Astrocyte (in vitro differentiated cells and primary cell): ENCODE results near the gene PCNX1.

Experiments
- CTCF ChIP-seq: IDR thresholded peaks from 2 replicates; pipeline ENCODE4 v1.5.1; 2011; ENCODE audit warnings: low read depth, mild to moderate bottlenecking, inconsistent platforms, low read length, moderate library complexity; ENCODE audit not compliant: insufficient read depth
- EZH2 ChIP-seq: IDR thresholded peaks from 2 replicates; pipeline ENCODE4 v1.6.1; 2012; ENCODE audit warnings: mild to moderate bottlenecking, low read length, inconsistent platforms; ENCODE audit not compliant: insufficient read depth

- TF ChIP-seq CTCF (no peak), EZH2 (no peak)
Observed at GRCh38 chr14:71121711-71122110, 214.5 kb downstream of the PCNX1 start.
